H9 (cell line): ENCODE data around the gene TSPAN8. TPM values are rescaled to one million over a fixed set of nuclear protein-coding genes. Genes with fewer than 3 reads are reported as not detected.

Experiments used
- DNase-seq: peaks from one replicate; pipeline ENCODE4 v3.0.0-alpha.2; 2017
- H2AFZ ChIP-seq: one replicate; pipeline ENCODE4 v1.6.1; 2013; ENCODE audit warnings: mild to moderate bottlenecking, low read length, control low read depth, moderate library complexity
- H2AK5ac ChIP-seq: 2 replicates; pipeline ENCODE4 v1.6.1; 2013; ENCODE audit warnings: low read length, control low read depth, mixed read lengths; ENCODE audit not compliant: insufficient read length
- H2BK120ac ChIP-seq: one replicate; pipeline ENCODE4 v1.6.1; 2013; ENCODE audit warnings: low read depth, mild to moderate bottlenecking, low read length, control low read depth, inconsistent platforms; ENCODE audit not compliant: poor library complexity, severe bottlenecking
- H2BK12ac ChIP-seq: 2 replicates; pipeline ENCODE4 v1.6.1; 2013; ENCODE audit warnings: low read length, control low read depth, mixed read lengths, low read depth; ENCODE audit not compliant: insufficient read length
- H2BK15ac ChIP-seq: 2 replicates; pipeline ENCODE4 v1.6.1; 2013; ENCODE audit warnings: low read depth, low read length, control low read depth
- H2BK20ac ChIP-seq: one replicate; pipeline ENCODE4 v1.6.1; 2013; ENCODE audit warnings: low read depth, mild to moderate bottlenecking, low read length, control low read depth, inconsistent platforms; ENCODE audit not compliant: poor library complexity, severe bottlenecking
- H2BK5ac ChIP-seq: 2 replicates; pipeline ENCODE4 v1.6.1; 2013; ENCODE audit warnings: low read length, control low read depth, mixed read lengths; ENCODE audit not compliant: insufficient read length
- H3K14ac ChIP-seq: 2 replicates; pipeline ENCODE4 v1.6.1; 2013; ENCODE audit warnings: low read length, control low read depth; ENCODE audit not compliant: insufficient read depth
- H3K18ac ChIP-seq: 2 replicates; pipeline ENCODE4 v1.6.1; 2013; ENCODE audit warnings: low read depth, mild to moderate bottlenecking, mixed read lengths, low read length, control low read depth; ENCODE audit not compliant: insufficient read length
- H3K23ac ChIP-seq: 2 replicates; pipeline ENCODE4 v1.6.1; 2013; ENCODE audit warnings: low read length, control low read depth, mixed read lengths, low read depth; ENCODE audit not compliant: insufficient read length
- H3K23me2 ChIP-seq: 2 replicates; pipeline ENCODE4 v1.6.1; 2013; ENCODE audit warnings: low read depth, mild to moderate bottlenecking, mixed read lengths, low read length, control low read depth; ENCODE audit not compliant: insufficient read length, poor library complexity, severe bottlenecking
- H3K27ac ChIP-seq: 2 replicates; pipeline ENCODE4 v1.5.1; 2013; ENCODE audit warnings: low read length, control low read depth, mixed read lengths, low read depth; ENCODE audit not compliant: insufficient read length
- H3K27me3 ChIP-seq: 2 replicates; pipeline ENCODE4 v1.6.1; 2013; ENCODE audit warnings: low read length, control low read depth, inconsistent platforms; ENCODE audit not compliant: insufficient read depth
- H3K4ac ChIP-seq: 2 replicates; pipeline ENCODE4 v1.6.1; 2013; ENCODE audit warnings: low read depth, mild to moderate bottlenecking, control low read depth, inconsistent platforms, low read length, moderate library complexity
- H3K4me1 ChIP-seq: 2 replicates; pipeline ENCODE4 v1.6.1; 2013; ENCODE audit warnings: low read length, control low read depth, inconsistent platforms; ENCODE audit not compliant: insufficient read depth
- H3K4me2 ChIP-seq: 2 replicates; pipeline ENCODE4 v1.6.1; 2013; ENCODE audit warnings: low read length, control low read depth, mixed read lengths; ENCODE audit not compliant: insufficient read length, insufficient read depth
- H3K56ac ChIP-seq: 2 replicates; pipeline ENCODE4 v1.6.1; 2013; ENCODE audit warnings: low read depth, mild to moderate bottlenecking, mixed read lengths, low read length, control low read depth; ENCODE audit not compliant: insufficient read length
- H3K79me1 ChIP-seq: 2 replicates; pipeline ENCODE4 v1.6.1; 2013; ENCODE audit warnings: low read depth, mild to moderate bottlenecking, moderate library complexity, low read length, control low read depth, inconsistent platforms; ENCODE audit not compliant: insufficient read depth, poor library complexity, severe bottlenecking
- H3K79me2 ChIP-seq: 2 replicates; pipeline ENCODE4 v1.6.1; 2013; ENCODE audit warnings: low read length, control low read depth, inconsistent platforms; ENCODE audit not compliant: insufficient read depth
- H3K9ac ChIP-seq: 2 replicates; pipeline ENCODE4 v1.6.1; 2013; ENCODE audit warnings: low read length, control low read depth, mixed read lengths; ENCODE audit not compliant: insufficient read length; ENCODE audit errors: extremely low read depth
- H3K9me3 ChIP-seq: one replicate; pipeline ENCODE4 v1.6.1; 2013; ENCODE audit warnings: low read depth, low read length, inconsistent platforms; ENCODE audit not compliant: control insufficient read depth
- H3T11ph ChIP-seq: one replicate; pipeline ENCODE4 v1.6.1; 2013; ENCODE audit warnings: mild to moderate bottlenecking, low read length, control low read depth, inconsistent platforms
- H4K20me1 ChIP-seq: one replicate; pipeline ENCODE4 v1.6.1; 2013; ENCODE audit not compliant: control insufficient read depth, insufficient read length, insufficient read depth
- H4K5ac ChIP-seq: 2 replicates; pipeline ENCODE4 v1.6.1; 2013; ENCODE audit warnings: low read depth, mild to moderate bottlenecking, mixed read lengths, low read length, control low read depth; ENCODE audit not compliant: insufficient read length
- H4K8ac ChIP-seq: replicated peaks from 2 replicates; pipeline ENCODE4 v1.6.1; 2013; ENCODE audit warnings: low read length, control low read depth, mixed read lengths, low read depth; ENCODE audit not compliant: insufficient read length
- H4K91ac ChIP-seq: 2 replicates; pipeline ENCODE4 v1.6.1; 2013; ENCODE audit warnings: low read depth, mild to moderate bottlenecking, moderate library complexity, mixed read lengths, low read length, control low read depth; ENCODE audit not compliant: insufficient read length
- H3K27ac Mint-ChIP-seq, 3 experiments: 2 replicates in 2 of 3; 3 replicates in 1 of 3; pipeline ENCODE4 v1.8.0; 2020 to 2021; ENCODE audit warnings: mixed read lengths in 3 of 3, mild to moderate bottlenecking in 1 of 3, moderate library complexity in 1 of 3
- H3K27me3 Mint-ChIP-seq: 2 replicates; pipeline ENCODE4 v1.8.0; 2021; ENCODE audit warnings: low read depth, mild to moderate bottlenecking, moderate library complexity, mixed read lengths
- H3K36me3 Mint-ChIP-seq, 3 experiments: 2 replicates in 2 of 3; 3 replicates in 1 of 3; pipeline ENCODE4 v1.8.0; 2020 to 2021; ENCODE audit warnings: low read depth in 3 of 3, mixed read lengths in 3 of 3; ENCODE audit not compliant: insufficient read depth in 1 of 3
- H3K4me1 Mint-ChIP-seq, 2 experiments: 2 replicates each; pipeline ENCODE4 v1.8.0; 2020; ENCODE audit warnings: mixed read lengths in 2 of 2
- H3K4me3 Mint-ChIP-seq, 2 experiments: 2 replicates in 1 of 2; 3 replicates in 1 of 2; pipeline ENCODE4 v1.8.0; 2020 to 2021; ENCODE audit warnings: mild to moderate bottlenecking in 2 of 2, mixed read lengths in 2 of 2, moderate library complexity in 1 of 2
- H3K9me3 Mint-ChIP-seq, 2 experiments: 2 replicates in 1 of 2; 3 replicates in 1 of 2; pipeline ENCODE4 v1.8.0; 2020; ENCODE audit warnings: mild to moderate bottlenecking in 2 of 2, mixed read lengths in 2 of 2, moderate library complexity in 1 of 2
- CTCF ChIP-seq: fragments of 200-600 bp; sonication (generic); conservative IDR thresholded peaks from 3 replicates; pipeline ENCODE4 v1.8.0; 2021; ENCODE audit warnings: antibody characterized with exemption, mild to moderate bottlenecking
- WGBS: extraction: QIAGEN DNeasy Blood & Tissue Kit; methylation state at CpG from one replicate; pipeline ENCODE4 v1.1.7; 2013; ENCODE audit warnings: missing lambda C conversion rate, low lambda C conversion rate, mixed read lengths; ENCODE audit not compliant: insufficient read length; ENCODE audit errors: extremely low coverage; 5-methylcytosine and 5-hydroxymethylcytosine counted together
- total RNA-seq: library from RNA; stranded (reverse); gene quantifications from 2 replicates; pipeline ENCODE4 v1.2.1, GENCODE V29; 2021

Gene TSPAN8
- total RNA-seq, 1 experiment from 2014 or later = not detected

GRCh38 chr12:71174146-71174545, 16.3 kb upstream of the TSPAN8 start:
- no peak overlapping the region for H3K56ac ChIP-seq
- no peaks in the 10 kb centered on the region for H3K79me2 ChIP-seq
- no peak overlapping the region for H3K4me2 ChIP-seq
- H3K9ac ChIP-seq = no peak overlapping the region
- no peak overlapping the region for H3K18ac ChIP-seq
- no CpG with 5 or more reads among the region's 1 CpG for WGBS
- H3T11ph ChIP-seq = no peak overlapping the region
- no peaks in the 10 kb centered on the region for H3K23me2 ChIP-seq
- no peak overlapping the region for H4K5ac ChIP-seq
- no peak overlapping the region for H3K4me3 Mint-ChIP-seq
- TF ChIP-seq CTCF = no peak
- no peak overlapping the region for H4K91ac ChIP-seq
- H3K4me1 Mint-ChIP-seq = no peaks in the 10 kb centered on the region
- peaks cover 0 to 3% of the 10 kb centered on the region in 2 experiments; a peak in 2 of 5 replicates for H3K9me3 Mint-ChIP-seq
- no peak overlapping the region for H2BK15ac ChIP-seq
- H3K14ac ChIP-seq = no peak overlapping the region
- no peaks in the 10 kb centered on the region for H3K4me1 ChIP-seq
- H3K36me3 Mint-ChIP-seq = peaks cover 0 to 5% (median 2%) of the 10 kb centered on the region in 3 experiments; a peak in 2 of 7 replicates
- DNase-seq = no peak
- H4K8ac ChIP-seq = no peak overlapping the region
- H3K27me3 Mint-ChIP-seq = no peaks in the 10 kb centered on the region
- no peaks in the 10 kb centered on the region for H4K20me1 ChIP-seq
- H3K79me1 ChIP-seq = no peaks in the 10 kb centered on the region
- H2BK20ac ChIP-seq = no peak overlapping the region
- H3K23ac ChIP-seq = no peak overlapping the region
- no peak overlapping the region for H2AFZ ChIP-seq
- no peak overlapping the region for H3K4ac ChIP-seq
- H2BK12ac ChIP-seq = no peak overlapping the region
- H2BK5ac ChIP-seq = no peak overlapping the region
- H3K27ac ChIP-seq = no peak overlapping the region
- no peak overlapping the region for H3K27ac Mint-ChIP-seq
- no peak overlapping the region for H2AK5ac ChIP-seq
- no peaks in the 10 kb centered on the region for H3K9me3 ChIP-seq
- H3K27me3 ChIP-seq = no peaks in the 10 kb centered on the region
- H2BK120ac ChIP-seq = no peak overlapping the region
